ENCODE results near the gene SHROOM3.

Gene SHROOM3

GRCh38 chr4:76494871-76495590 lies 60.0 kb downstream of the SHROOM3 start:
- DNase-seq = no peak

DNA sequence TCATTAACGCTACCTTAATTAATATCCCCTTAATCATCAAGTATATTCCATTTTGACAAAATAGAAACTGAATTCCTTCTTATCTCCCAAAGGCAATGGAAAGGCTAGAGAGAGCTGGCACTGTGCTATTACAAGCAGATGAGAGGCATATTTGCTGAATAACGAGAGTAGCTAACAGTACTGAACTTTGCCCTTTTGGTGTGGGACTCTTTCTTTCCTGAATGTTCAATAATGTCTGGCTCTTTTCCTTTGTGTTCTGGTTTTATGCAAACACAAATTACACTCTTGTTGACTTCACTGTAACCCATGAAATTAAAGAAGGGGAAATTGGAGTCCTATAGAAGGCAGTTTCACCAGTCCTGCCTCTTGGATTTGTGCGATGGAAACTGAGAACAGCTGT lies 63.5 kb downstream of the SHROOM3 start:
- no peak for DNase-seq

GRCh38 chr4:76499461-76499860 lies 64.4 kb downstream of the SHROOM3 start:
- DNase-seq = no peak

GRCh38 chr4:76502886-76503285 lies 67.9 kb downstream of the SHROOM3 start:
- DNase-seq = no peak

GRCh38 chr4:76504613-76505465 lies 69.8 kb downstream of the SHROOM3 start:
- DNase-seq = no peak

GRCh38 chr4:76511947-76512346 lies 76.9 kb downstream of the SHROOM3 start:
- DNase-seq = no peak

GRCh38 chr4:76513482-76513881 lies 78.5 kb downstream of the SHROOM3 start:
- no peak for DNase-seq

- no peak for DNase-seq
Observed at GRCh38 chr4:76514087-76514486, 79.1 kb downstream of the SHROOM3 start.

DNA sequence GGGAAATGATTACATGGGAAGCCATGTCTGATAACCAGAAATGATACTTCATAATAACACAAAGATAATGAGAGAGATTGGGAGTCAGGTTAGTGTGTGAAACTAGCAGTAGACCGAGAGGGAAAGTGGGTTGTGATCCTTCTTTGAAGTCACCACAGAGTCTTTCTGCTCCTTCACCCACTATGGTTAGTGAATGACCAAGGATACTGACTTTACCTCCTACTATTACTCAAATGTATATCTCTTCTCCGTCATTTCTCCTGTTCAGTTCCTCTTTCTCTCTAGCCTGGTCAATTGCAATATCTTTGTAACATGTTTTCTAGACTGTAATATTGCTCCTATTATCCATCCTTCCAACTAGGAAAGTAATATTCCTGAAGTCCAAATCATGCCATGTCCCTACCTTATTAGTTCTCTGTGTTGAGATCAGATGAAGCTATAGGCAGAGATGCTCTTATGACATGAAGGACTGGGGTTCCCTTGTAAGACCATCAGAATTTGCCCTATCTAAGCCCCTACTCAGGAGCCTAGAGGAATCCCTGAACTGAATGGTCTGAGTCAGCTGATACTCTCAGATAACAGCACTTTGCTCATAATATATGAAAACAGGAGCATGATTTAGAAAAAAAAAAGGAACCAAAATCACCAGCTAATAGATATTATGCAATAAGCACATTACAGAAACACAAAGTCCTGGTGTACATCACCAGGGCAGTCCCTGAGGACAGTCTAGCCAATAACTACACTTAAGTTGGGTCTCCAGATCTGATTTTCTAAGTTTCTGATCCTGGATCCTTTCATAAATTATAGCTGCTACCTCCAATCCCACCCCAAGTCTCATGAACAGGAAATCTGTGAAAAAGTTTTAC lies 81.2 kb downstream of the SHROOM3 start:
- no peak for DNase-seq

DNA sequence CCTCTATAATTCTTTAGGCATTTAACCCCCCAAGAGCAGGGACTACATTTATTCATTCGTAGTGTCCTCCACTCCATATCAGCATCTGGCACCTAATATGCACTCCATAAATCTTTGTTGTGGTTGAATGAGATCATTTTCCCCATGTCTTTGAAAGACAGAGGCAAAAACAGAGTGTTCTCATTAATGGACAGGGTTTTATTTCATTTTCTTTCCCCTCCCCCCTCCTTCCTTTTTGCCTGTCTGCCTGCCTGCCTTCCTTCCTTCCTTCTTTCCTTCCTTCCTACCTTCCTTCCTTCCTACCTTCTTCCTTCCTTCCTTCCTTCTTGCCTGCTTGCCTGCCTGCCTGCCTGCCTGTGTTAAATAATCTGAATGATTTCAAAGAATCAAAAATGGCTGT lies 83.2 kb downstream of the SHROOM3 start:
- DNase-seq = no peak

DNA sequence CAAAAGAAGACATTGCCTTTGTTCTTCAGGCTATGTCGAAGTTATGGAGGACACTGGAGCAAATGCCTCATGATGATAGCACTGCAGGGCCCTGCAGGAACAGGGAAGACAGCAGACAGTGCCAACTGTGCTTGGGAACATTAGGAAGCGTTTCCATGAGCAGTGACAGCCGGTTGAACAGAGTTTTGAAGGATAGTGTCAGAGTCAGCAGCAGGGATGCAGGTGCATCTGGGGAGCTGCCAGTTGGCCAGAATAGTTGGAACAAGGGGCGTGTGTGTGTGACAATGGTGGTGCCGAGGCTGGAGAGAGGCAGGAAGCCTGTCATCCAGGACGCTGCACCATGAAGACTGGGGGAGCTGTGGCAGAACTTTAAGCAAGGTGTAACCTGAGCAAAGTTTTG lies 88.6 kb downstream of the SHROOM3 start:
- peak in 2 of 14 donors; percentile 5 to 91 for DNase-seq

DNA sequence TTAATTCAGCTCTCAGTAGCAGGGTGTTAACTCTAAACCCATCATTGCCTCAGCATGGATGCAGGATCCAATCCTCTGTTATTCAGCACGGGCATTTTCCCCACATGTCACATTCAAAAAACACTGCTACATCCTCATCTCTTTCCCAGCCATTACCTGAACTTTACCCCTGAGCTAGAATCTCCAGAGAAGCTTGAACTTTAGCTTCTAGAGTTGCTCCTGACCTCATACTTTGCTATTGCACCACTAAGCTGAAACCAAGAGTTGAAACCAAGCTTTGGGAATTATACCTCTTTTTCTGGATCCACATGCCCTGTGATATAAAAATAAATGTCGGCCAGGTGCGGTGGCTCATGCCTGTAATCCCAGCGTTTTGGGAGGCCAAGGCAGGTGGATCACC lies 90.7 kb downstream of the SHROOM3 start:
- DNase-seq = no peak

DNA sequence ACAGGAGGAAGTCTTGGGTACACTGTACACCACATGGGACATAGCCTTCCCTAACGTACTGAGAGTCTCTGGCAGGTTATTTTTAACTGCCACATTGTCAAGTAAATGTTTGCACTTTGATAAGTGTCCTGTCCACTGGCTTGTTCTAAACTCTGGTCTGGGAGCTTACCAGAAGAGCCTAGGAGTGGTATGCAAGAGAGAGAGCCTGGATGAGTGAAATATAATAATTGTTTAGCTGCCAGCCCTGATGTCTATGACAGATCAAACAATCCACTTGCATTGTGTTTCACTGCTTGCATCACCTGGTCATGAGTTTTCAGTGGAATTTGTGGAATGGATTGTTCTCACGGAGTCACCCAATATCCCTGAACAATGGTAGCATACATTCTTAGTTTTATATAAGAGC lies 91.6 kb downstream of the SHROOM3 start:
- DNase-seq = no peak

DNA sequence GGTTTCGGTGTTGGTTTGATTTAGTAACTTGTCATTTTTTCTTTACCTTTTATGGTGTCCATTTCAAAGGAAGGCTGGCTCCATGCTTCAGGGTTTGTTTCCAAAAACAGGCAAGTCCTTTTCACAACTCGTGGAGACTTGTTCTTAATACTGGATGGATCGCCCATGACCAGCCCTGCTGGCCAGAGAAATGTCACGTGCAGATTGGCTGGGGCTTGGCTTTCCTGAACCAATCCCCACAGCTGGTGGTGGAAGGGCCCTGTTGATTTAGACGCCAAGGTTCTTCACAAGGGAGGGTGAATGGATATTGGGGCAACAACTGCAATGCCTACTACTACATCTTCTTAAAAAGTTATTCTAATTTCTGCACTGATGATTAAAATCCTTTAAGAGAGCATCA lies 92.6 kb downstream of the SHROOM3 start:
- no peak for DNase-seq

- DNase-seq = no peak
Observed at GRCh38 chr4:76531597-76531996, 96.6 kb downstream of the SHROOM3 start.

DNA sequence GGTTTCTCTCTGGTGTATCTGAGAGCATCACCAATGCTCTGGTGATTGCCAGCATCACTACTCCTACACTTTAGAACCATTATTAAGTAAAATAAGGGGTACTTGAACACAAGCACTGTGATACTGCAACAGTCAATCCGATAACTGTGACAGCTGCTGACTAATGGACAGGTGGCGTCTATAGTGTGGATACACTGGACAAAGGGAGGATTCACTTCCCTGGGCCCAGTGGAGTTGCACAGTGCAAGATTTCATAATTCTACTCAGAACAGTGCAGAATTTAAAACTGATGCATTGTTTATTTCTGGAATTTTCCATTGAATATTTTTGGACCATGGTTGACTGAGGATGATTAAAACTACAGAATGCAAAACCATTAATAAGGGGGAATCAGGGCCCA lies 97.8 kb downstream of the SHROOM3 start:
- no peak for DNase-seq

DNA sequence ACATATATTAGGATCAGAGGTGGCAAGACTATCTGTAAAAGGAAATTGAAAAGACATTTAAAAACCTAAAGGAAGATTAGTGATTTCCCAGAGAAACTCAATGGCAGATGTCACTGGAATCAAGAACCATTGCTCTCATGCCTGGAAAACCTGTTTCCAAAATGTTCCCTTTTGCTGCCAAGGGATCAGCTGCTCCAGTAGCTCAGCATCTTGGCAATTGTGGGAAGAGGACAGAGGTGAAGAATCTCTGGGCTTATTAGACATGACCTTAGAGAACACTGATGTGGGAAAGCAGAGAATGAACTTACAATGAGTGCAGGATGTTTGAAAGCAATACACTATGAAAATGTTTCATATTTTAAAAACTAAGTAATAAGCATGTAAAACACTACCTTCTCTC lies 98.3 kb downstream of the SHROOM3 start:
- DNase-seq = peak in 3 of 14 donors; percentile 1 to 38 (median 26)

- DNase-seq = no peak
Observed at GRCh38 chr4:76535603-76536372, 100.8 kb downstream of the SHROOM3 start.

DNA sequence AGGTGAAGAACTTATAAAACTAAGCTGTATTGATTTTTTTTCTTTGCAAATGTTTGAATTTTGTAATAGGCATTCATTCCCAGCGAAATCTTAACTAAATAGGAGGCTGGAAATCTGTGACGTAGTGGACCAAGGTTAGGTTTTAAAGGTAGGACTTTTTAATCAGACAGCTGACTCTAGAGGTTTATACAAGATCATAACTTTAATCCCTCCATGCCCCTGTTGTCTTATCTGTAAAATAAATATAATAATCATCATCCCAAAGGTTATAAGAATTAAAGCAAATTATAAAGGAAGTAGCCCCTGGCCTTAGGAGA lies 101.3 kb downstream of the SHROOM3 start:
- no peak for DNase-seq

DNA sequence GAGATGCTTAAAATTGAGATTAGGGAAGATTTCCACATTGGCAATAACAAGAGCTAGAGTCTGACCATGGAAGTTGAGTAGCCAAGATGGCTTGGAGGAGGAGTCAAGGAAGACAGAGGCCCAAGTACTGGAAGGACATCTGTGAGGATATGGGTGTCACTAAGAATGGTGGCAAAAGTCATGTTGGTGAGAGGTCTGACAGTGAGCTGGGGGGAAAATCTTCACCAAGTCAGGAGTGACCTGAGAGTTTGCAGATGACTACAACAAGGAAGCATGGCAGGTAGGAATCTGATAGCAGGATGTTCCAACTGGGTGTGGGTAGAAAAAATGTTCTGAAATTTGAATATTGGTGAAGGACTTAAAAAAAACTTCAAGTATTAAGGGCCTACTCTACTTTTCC lies 103.3 kb downstream of the SHROOM3 start:
- no peak for DNase-seq

DNA sequence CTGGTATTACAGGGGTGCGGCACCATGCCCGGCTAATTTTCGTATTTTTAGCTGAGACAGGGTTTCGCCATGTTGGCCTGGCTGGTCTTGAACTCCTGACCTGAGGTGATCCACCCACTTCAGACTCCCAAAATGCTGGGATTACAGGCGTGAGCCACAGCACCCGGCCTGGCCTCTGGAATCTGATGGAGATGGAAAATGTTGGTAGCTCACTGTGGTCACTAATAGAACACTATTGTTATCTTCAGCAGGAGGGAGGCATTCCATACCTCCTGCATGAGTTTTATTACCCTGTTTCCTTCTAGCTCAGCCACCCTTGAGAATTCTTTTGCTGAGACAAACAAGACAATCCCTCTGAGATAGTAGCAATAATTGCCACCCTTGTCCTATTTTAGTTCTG lies 105.0 kb downstream of the SHROOM3 start:
- DNase-seq = no peak

GRCh38 chr4:76540486-76540885 lies 105.5 kb downstream of the SHROOM3 start:
- no peak for DNase-seq
